ENCODE data around the gene KIAA1217.

- TF ChIP-seq, protein P1, sequence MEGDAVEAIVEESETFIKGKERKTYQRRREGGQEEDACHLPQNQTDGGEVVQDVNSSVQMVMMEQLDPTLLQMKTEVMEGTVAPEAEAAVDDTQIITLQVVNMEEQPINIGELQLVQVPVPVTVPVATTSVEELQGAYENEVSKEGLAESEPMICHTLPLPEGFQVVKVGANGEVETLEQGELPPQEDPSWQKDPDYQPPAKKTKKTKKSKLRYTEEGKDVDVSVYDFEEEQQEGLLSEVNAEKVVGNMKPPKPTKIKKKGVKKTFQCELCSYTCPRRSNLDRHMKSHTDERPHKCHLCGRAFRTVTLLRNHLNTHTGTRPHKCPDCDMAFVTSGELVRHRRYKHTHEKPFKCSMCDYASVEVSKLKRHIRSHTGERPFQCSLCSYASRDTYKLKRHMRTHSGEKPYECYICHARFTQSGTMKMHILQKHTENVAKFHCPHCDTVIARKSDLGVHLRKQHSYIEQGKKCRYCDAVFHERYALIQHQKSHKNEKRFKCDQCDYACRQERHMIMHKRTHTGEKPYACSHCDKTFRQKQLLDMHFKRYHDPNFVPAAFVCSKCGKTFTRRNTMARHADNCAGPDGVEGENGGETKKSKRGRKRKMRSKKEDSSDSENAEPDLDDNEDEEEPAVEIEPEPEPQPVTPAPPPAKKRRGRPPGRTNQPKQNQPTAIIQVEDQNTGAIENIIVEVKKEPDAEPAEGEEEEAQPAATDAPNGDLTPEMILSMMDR (IDR thresholded peaks at IDR 0.05) = no peak
- no peak for TF ChIP-seq POLR2A (IDR thresholded peaks at IDR 0.05; ENCODE audit: low read depth)
Observed at GRCh38 chr10:24228642-24229041, 19.7 kb downstream of the KIAA1217 start.

Data from esophagus muscularis mucosa (tissue), 3 donors.